IMR-90 (cell line): Measurements from ENCODE around the gene BANP. TPM values are rescaled to one million over a fixed set of nuclear protein-coding genes. Genes with fewer than 3 reads are reported as not detected.

Experiments used
- ATAC-seq: fragments of 200-7000 bp; cut with Tn5 transposase; 2 replicates; pipeline ENCODE4 v1.9.1; 2020; ENCODE audit warnings: low read depth, mild to moderate bottlenecking, moderate library complexity
- BruUV-seq: library from RNA; stranded (reverse); fragments of 400-500 nt; replicated peaks from 2 replicates; lab custom pipeline; 2021; lab: Mats Ljungman, UMichigan
- CTCF ChIA-PET: fragments of 300-600 bp; formaldehyde crosslinking; extraction: SDS; loops from one replicate; lab custom pipeline; 2021; ENCODE audit warnings: antibody characterized with exemption; lab: Yijun Ruan, JAX
- POLR2A ChIA-PET: fragments of 300-600 bp; sonication (Branson Sonifier 250); formaldehyde crosslinking; loops from one replicate; lab custom pipeline; 2022; ENCODE audit warnings: antibody characterized with exemption; ENCODE audit not compliant: unreplicated experiment; lab: Charles Lee
- DNase-seq: peaks from one replicate; pipeline ENCODE4 v3.0.0; 2013
- H2AFZ ChIP-seq: replicated peaks from 2 replicates; pipeline ENCODE3; 2013; ENCODE audit warnings: low read length, mild to moderate bottlenecking; ENCODE audit not compliant: poor library complexity
- H2AK5ac ChIP-seq: 2 replicates; pipeline ENCODE4 v1.6.1; 2013; ENCODE audit warnings: low read depth, low read length, inconsistent platforms
- H2AK9ac ChIP-seq: replicated peaks from 2 replicates; pipeline ENCODE3; 2013; ENCODE audit warnings: mild to moderate bottlenecking, low read depth, low read length, moderate library complexity; ENCODE audit not compliant: poor library complexity
- H2BK120ac ChIP-seq: 2 replicates; pipeline ENCODE4 v1.6.1; 2013; ENCODE audit warnings: low read depth, low read length, inconsistent platforms
- H2BK15ac ChIP-seq: 3 replicates; pipeline ENCODE4 v1.6.1; 2013; ENCODE audit warnings: low read depth, low read length, inconsistent platforms
- H2BK20ac ChIP-seq: 2 replicates; pipeline ENCODE4 v1.6.1; 2013; ENCODE audit warnings: low read depth, mild to moderate bottlenecking, inconsistent platforms, low read length, moderate library complexity
- H2BK5ac ChIP-seq: 2 replicates; pipeline ENCODE4 v1.6.1; 2013; ENCODE audit warnings: mild to moderate bottlenecking, low read depth, low read length, inconsistent platforms; ENCODE audit not compliant: poor library complexity, severe bottlenecking
- H3K14ac ChIP-seq: replicated peaks from 2 replicates; pipeline ENCODE4 v1.6.1; 2013; ENCODE audit warnings: low read depth, low read length, inconsistent platforms
- H3K18ac ChIP-seq: 2 replicates; pipeline ENCODE4 v1.6.1; 2013; ENCODE audit warnings: low read depth, low read length, control low read depth
- H3K23ac ChIP-seq: 2 replicates; pipeline ENCODE4 v1.6.1; 2013; ENCODE audit warnings: low read depth, low read length, inconsistent platforms
- H3K27ac ChIP-seq: 2 replicates; pipeline ENCODE4 v1.5.1; 2013; ENCODE audit warnings: mild to moderate bottlenecking, control low read depth, low read length; ENCODE audit not compliant: insufficient read depth
- H3K27me3 ChIP-seq: 2 replicates; pipeline ENCODE4 v1.6.1; 2013; ENCODE audit warnings: low read length; ENCODE audit not compliant: control insufficient read depth, insufficient read depth
- H3K36me3 ChIP-seq: 2 replicates; pipeline ENCODE4 v1.6.1; 2013; ENCODE audit warnings: low read length, mixed read lengths; ENCODE audit not compliant: control insufficient read depth, insufficient read depth
- H3K4ac ChIP-seq: 2 replicates; pipeline ENCODE4 v1.6.1; 2013; ENCODE audit warnings: low read depth, low read length, inconsistent platforms
- H3K4me1 ChIP-seq: 2 replicates; pipeline ENCODE4 v1.6.1; 2013; ENCODE audit warnings: low read length, mixed read lengths; ENCODE audit not compliant: control insufficient read depth, insufficient read depth
- H3K4me2 ChIP-seq: 2 replicates; pipeline ENCODE4 v1.6.1; 2013; ENCODE audit warnings: low read depth, mild to moderate bottlenecking, control low read depth, low read length, moderate library complexity
- H3K4me3 ChIP-seq: 2 replicates; pipeline ENCODE4 v1.5.1; 2013; ENCODE audit warnings: low read depth, mild to moderate bottlenecking, control low read depth, low read length, moderate library complexity; ENCODE audit not compliant: insufficient read depth
- H3K56ac ChIP-seq: 2 replicates; pipeline ENCODE4 v1.6.1; 2013; ENCODE audit warnings: low read length, inconsistent platforms; ENCODE audit not compliant: insufficient read depth; ENCODE audit errors: extremely low read depth
- H3K79me1 ChIP-seq, 2 experiments: 2 replicates each; pipeline ENCODE4 v1.6.1; 2013; ENCODE audit warnings: low read length in 2 of 2, inconsistent platforms in 1 of 2, low read depth in 1 of 2
- H3K9ac ChIP-seq: 2 replicates; pipeline ENCODE4 v1.6.1; 2013; ENCODE audit warnings: low read depth, low read length, control low read depth
- H3K9me1 ChIP-seq: 2 replicates; pipeline ENCODE4 v1.6.1; 2013; ENCODE audit warnings: low read length, inconsistent platforms; ENCODE audit not compliant: insufficient read depth
- H3K9me3 ChIP-seq: 2 replicates; pipeline ENCODE4 v1.6.1; 2013; ENCODE audit warnings: low read length; ENCODE audit not compliant: control insufficient read depth, insufficient read depth
- H4K20me1 ChIP-seq: 2 replicates; pipeline ENCODE4 v1.6.1; 2013; ENCODE audit warnings: low read length, inconsistent platforms; ENCODE audit not compliant: insufficient read depth
- H4K5ac ChIP-seq: 2 replicates; pipeline ENCODE4 v1.6.1; 2013; ENCODE audit warnings: mild to moderate bottlenecking, low read depth, low read length, control low read depth
- H4K8ac ChIP-seq, 2 experiments: 2 replicates each; pipeline ENCODE4 v1.6.1; 2013; ENCODE audit warnings: low read depth in 2 of 2, low read length in 2 of 2, control low read depth in 1 of 2, inconsistent platforms in 1 of 2
- H4K91ac ChIP-seq: 2 replicates; pipeline ENCODE4 v1.6.1; 2013; ENCODE audit warnings: low read depth, low read length, inconsistent platforms; ENCODE audit not compliant: insufficient read depth
- BHLHE40 ChIP-seq: fragments of 150-350 bp; IDR thresholded peaks from 2 replicates; pipeline ENCODE4 v1.6.1; 2016; ENCODE audit warnings: mild to moderate bottlenecking, low read depth, low read length
- CEBPB ChIP-seq: IDR thresholded peaks from 2 replicates; pipeline ENCODE4 v1.6.1; 2012; ENCODE audit warnings: low read depth, low read length, improper control_type of control experiment
- CHD1 ChIP-seq: IDR thresholded peaks from 2 replicates; pipeline ENCODE4 v1.6.1; 2012; ENCODE audit warnings: low read depth, low read length, improper control_type of control experiment
- FOS ChIP-seq: fragments of 150-350 bp; IDR thresholded peaks from 2 replicates; pipeline ENCODE4 v1.6.1; 2016; ENCODE audit warnings: low read depth, low read length
- MAFK ChIP-seq: IDR thresholded peaks from 2 replicates; pipeline ENCODE4 v1.6.1; 2012; ENCODE audit warnings: low read depth, low read length, improper control_type of control experiment
- MAZ ChIP-seq: IDR thresholded peaks from 2 replicates; pipeline ENCODE4 v1.6.1; 2012; ENCODE audit warnings: low read depth, mild to moderate bottlenecking, low read length, improper control_type of control experiment, moderate library complexity, borderline replicate concordance
- MXI1 ChIP-seq: IDR thresholded peaks from 2 replicates; pipeline ENCODE4 v1.6.1; 2012; ENCODE audit warnings: low read depth, mild to moderate bottlenecking, low read length, moderate library complexity, borderline replicate concordance
- POLR2A ChIP-seq: IDR thresholded peaks from 2 replicates; pipeline ENCODE4 v1.6.1; 2012; ENCODE audit warnings: mild to moderate bottlenecking, low read depth, low read length
- RAD21 ChIP-seq: IDR thresholded peaks from 2 replicates; pipeline ENCODE4 v1.6.1; 2012; ENCODE audit warnings: low read length, improper control_type of control experiment
- RCOR1 ChIP-seq: IDR thresholded peaks from 2 replicates; pipeline ENCODE4 v1.6.1; 2012; ENCODE audit warnings: mild to moderate bottlenecking, low read length, improper control_type of control experiment; ENCODE audit not compliant: insufficient replicate concordance
- RFX5 ChIP-seq: IDR thresholded peaks from 2 replicates; pipeline ENCODE4 v1.8.0; 2012; ENCODE audit warnings: low read depth, mild to moderate bottlenecking, low read length, moderate library complexity
- SMC3 ChIP-seq: fragments of 150-350 bp; IDR thresholded peaks from 2 replicates; pipeline ENCODE4 v1.6.1; 2016; ENCODE audit warnings: low read depth, mild to moderate bottlenecking, antibody characterized with exemption, low read length, moderate library complexity
- WGBS, 2 experiments: methylation state at CpG; one replicate each; pipeline versions ENCODE4 v1.1.5 to v1.1.7; 2013; ENCODE audit warnings: missing lambda C conversion rate in 2 of 2; ENCODE audit not compliant: insufficient read length in 1 of 2; ENCODE audit errors: extremely low coverage in 2 of 2; 5-methylcytosine and 5-hydroxymethylcytosine counted together
- dilution Hi-C: fragments of 300-500 bp; cut with HindIII; formaldehyde crosslinking; loops from one replicate; pipeline ENCODE4 v1.14.3; 2018; ENCODE audit warnings: low sequenced_read_pairs; ENCODE audit not compliant: unreplicated experiment
- in situ Hi-C: fragments of 300-500 bp; cut with MboI; formaldehyde crosslinking; loops from 3 replicates; pipeline ENCODE4 v1.14.3; 2019; ENCODE audit warnings: low sequenced_read_pairs, inconsistent platforms, mixed read lengths
- intact Hi-C: fragments of 100-400 bp; cut with micrococcal nuclease; formaldehyde crosslinking; loops from 2 replicates; pipeline ENCODE4 v1.10.0; 2022
- polyA plus RNA-seq, 3 experiments: library from polyadenylated mRNA; depleted of rRNA; stranded (reverse); fragments of >200 nt; gene quantifications; 2 replicates each; pipeline ENCODE4 v1.2.3, GENCODE V29; 2012; ENCODE audit warnings: low replicate concordance in 1 of 3
- total RNA-seq: library from RNA; depleted of rRNA; stranded (reverse); fragments of >200 nt; gene quantifications from 2 replicates; pipeline ENCODE4 v1.2.3, GENCODE V29; 2012
- TF ChIP-seq, protein P1 (sequence below): fragments of 150-350 bp; IDR thresholded peaks from 2 replicates; pipeline ENCODE4 v1.6.1; 2017; ENCODE audit warnings: mild to moderate bottlenecking, antibody characterized with exemption, low read length, low read depth
- TF ChIP-seq, protein P2 (sequence below): fragments of 150-350 bp; IDR thresholded peaks from 2 replicates; pipeline ENCODE4 v1.6.1; 2016; ENCODE audit warnings: low read depth, mild to moderate bottlenecking, low read length, moderate library complexity, borderline replicate concordance
- TF ChIP-seq, protein P3 (sequence below): conservative IDR thresholded peaks from 2 replicates; pipeline ENCODE4 v1.5.1; 2012; ENCODE audit warnings: mild to moderate bottlenecking, low read depth, low read length, improper control_type of control experiment

Gene BANP
- total and polyA plus RNA-seq, 2 of the 4 experiments (the other 2 are of a cell fraction) = 17.4 to 17.9 TPM

DNA sequence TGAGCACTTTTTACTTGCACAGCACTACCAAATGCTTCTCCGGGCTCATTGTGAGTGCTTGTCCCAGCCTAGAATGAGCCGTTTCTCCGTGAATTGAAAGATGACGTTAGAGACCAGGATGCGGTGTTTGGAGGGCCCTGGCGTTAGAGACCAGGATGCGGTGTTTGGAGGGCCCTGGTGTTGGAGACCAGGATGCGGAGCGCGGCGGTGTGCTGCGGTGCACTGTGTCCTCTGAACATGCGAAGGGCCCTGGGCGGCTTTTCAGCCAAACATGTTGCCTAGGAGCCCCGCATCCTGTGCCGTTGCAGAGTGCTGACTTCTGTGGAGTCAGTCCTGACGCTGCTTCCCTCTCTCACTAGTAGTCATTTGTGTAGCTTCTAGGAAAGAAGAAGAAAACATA, 42.7 kb downstream of the BANP start:
- Histone ChIP-seq H2BK20ac (no peak overlapping the region), H3K9me1 (peaks cover 4% of the 10 kb centered on the region; the same call in 1 of the 2 replicates), H4K5ac (no peak overlapping the region), H3K18ac (no peak overlapping the region), H3K14ac (no peak overlapping the region), H3K4me2 (no peak overlapping the region), H3K79me1 (peaks cover 14 to 28% of the 10 kb centered on the region in 2 experiments), H4K20me1 (peaks cover 4% of the 10 kb centered on the region; the same call in 1 of the 2 replicates), H3K56ac (no peak overlapping the region), H2AK5ac (no peak overlapping the region), H3K9me3 (no peaks in the 10 kb centered on the region), H3K36me3 (peaks cover 2% of the 10 kb centered on the region; the same call in 1 of the 2 replicates), H2BK15ac (no peak overlapping the region), H3K4me3 (no peak overlapping the region), H2AFZ (no peak overlapping the region), H2BK5ac (no peak overlapping the region), H3K9ac (no peak overlapping the region), H3K4ac (no peak overlapping the region), H3K4me1 (no peaks in the 10 kb centered on the region), H3K27me3 (no peaks in the 10 kb centered on the region), H3K23ac (no peak overlapping the region), H4K91ac (no peak overlapping the region), H3K27ac (no peak overlapping the region), H2AK9ac (no peak overlapping the region), H2BK120ac (no peak overlapping the region), H4K8ac (no peak overlapping the region)
- DNase-seq (no peak), ATAC-seq (no peak)
- POLR2A ChIA-PET = no interaction called here
- CTCF ChIA-PET = interaction anchor here (1.0 kb wide), 1 partner anchor 9 kb away, joined by 3 read pairs; no protein-coding TSS in a partner anchor
- TF ChIP-seq, protein P1, sequence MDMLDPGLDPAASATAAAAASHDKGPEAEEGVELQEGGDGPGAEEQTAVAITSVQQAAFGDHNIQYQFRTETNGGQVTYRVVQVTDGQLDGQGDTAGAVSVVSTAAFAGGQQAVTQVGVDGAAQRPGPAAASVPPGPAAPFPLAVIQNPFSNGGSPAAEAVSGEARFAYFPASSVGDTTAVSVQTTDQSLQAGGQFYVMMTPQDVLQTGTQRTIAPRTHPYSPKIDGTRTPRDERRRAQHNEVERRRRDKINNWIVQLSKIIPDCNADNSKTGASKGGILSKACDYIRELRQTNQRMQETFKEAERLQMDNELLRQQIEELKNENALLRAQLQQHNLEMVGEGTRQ = no peak
- TF ChIP-seq CEBPB = no peak
- TF ChIP-seq, protein P2, sequence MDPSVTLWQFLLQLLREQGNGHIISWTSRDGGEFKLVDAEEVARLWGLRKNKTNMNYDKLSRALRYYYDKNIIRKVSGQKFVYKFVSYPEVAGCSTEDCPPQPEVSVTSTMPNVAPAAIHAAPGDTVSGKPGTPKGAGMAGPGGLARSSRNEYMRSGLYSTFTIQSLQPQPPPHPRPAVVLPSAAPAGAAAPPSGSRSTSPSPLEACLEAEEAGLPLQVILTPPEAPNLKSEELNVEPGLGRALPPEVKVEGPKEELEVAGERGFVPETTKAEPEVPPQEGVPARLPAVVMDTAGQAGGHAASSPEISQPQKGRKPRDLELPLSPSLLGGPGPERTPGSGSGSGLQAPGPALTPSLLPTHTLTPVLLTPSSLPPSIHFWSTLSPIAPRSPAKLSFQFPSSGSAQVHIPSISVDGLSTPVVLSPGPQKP = no peak
- no peak for TF ChIP-seq SMC3
- no peak for TF ChIP-seq FOS
- no peak for TF ChIP-seq RAD21
- no peak for TF ChIP-seq BHLHE40
- no peak for TF ChIP-seq RFX5
- no peak for TF ChIP-seq MAFK
- TF ChIP-seq MAZ = no peak
- no peak for TF ChIP-seq RCOR1
- TF ChIP-seq POLR2A = no peak
- no peak for TF ChIP-seq MXI1
- TF ChIP-seq, protein P3, sequence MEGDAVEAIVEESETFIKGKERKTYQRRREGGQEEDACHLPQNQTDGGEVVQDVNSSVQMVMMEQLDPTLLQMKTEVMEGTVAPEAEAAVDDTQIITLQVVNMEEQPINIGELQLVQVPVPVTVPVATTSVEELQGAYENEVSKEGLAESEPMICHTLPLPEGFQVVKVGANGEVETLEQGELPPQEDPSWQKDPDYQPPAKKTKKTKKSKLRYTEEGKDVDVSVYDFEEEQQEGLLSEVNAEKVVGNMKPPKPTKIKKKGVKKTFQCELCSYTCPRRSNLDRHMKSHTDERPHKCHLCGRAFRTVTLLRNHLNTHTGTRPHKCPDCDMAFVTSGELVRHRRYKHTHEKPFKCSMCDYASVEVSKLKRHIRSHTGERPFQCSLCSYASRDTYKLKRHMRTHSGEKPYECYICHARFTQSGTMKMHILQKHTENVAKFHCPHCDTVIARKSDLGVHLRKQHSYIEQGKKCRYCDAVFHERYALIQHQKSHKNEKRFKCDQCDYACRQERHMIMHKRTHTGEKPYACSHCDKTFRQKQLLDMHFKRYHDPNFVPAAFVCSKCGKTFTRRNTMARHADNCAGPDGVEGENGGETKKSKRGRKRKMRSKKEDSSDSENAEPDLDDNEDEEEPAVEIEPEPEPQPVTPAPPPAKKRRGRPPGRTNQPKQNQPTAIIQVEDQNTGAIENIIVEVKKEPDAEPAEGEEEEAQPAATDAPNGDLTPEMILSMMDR = no peak
- no peak for TF ChIP-seq CHD1
- in situ Hi-C loops = no loop called here
- no TSS peak for BruUV-seq
- intact Hi-C loops = no loop called here
- dilution Hi-C loops = no loop called here
- WGBS, 2 experiments = 100% methylated on average over 4 of the region's 17 CpGs; no CpG with 5 or more reads in 1 of the 2 experiments
